GM23338 (cell line): Measurements from ENCODE around the gene FBXW10B. TPM values are rescaled to one million over a fixed set of nuclear protein-coding genes. Genes with fewer than 3 reads are reported as not detected.
A peak's percentile ranks its signal among the peaks of the same experiment; 100 is the strongest.

ENCODE experiments used
- ATAC-seq: fragments of 200-7000 bp; cut with Tn5 transposase; 3 replicates; pipeline ENCODE4 v1.9.1; 2020
- DNase-seq: peaks from one replicate; pipeline ENCODE4 v3.0.0-alpha.2; 2015; ENCODE audit warnings: low spot score
- H2AFZ ChIP-seq: fragments of 200-600 bp; sonication (generic); 2 replicates; pipeline ENCODE4 v1.8.0; 2016; ENCODE audit warnings: antibody characterized with exemption, mild to moderate bottlenecking, moderate library complexity
- H3F3A ChIP-seq: fragments of 200-600 bp; sonication (generic); replicated peaks from 2 replicates; pipeline ENCODE4 v1.8.0; 2017; ENCODE audit warnings: antibody characterized with exemption, mixed run types, low read depth
- H3K27ac ChIP-seq: fragments of 200-600 bp; sonication (generic); 2 replicates; pipeline ENCODE4 v1.6.1; 2016; ENCODE audit warnings: low read depth
- H3K27me3 ChIP-seq: fragments of 200-600 bp; sonication (generic); 2 replicates; pipeline ENCODE4 v1.8.0; 2016; ENCODE audit warnings: mild to moderate bottlenecking, mixed run types, moderate library complexity; ENCODE audit not compliant: insufficient read depth
- H3K36me3 ChIP-seq: fragments of 200-600 bp; sonication (generic); 2 replicates; pipeline ENCODE4 v1.8.0; 2016; ENCODE audit warnings: mild to moderate bottlenecking; ENCODE audit not compliant: insufficient read depth
- H3K4me1 ChIP-seq: fragments of 200-600 bp; sonication (generic); 2 replicates; pipeline ENCODE4 v1.8.0; 2016; ENCODE audit warnings: mild to moderate bottlenecking, moderate library complexity; ENCODE audit not compliant: insufficient read depth
- H3K4me2 ChIP-seq: fragments of 200-600 bp; sonication (generic); 2 replicates; pipeline ENCODE4 v1.7.1; 2017; ENCODE audit warnings: mixed run types
- H3K4me3 ChIP-seq: fragments of 200-600 bp; sonication (generic); 2 replicates; pipeline ENCODE4 v1.6.1; 2016; ENCODE audit warnings: mixed run types
- H3K79me2 ChIP-seq: fragments of 200-600 bp; sonication (generic); replicated peaks from 2 replicates; pipeline ENCODE4 v1.8.0; 2017; ENCODE audit warnings: mild to moderate bottlenecking; ENCODE audit not compliant: insufficient read depth
- H3K9me2 ChIP-seq: fragments of 200-600 bp; sonication (generic); 2 replicates; pipeline ENCODE4 v1.8.0; 2017; ENCODE audit not compliant: insufficient read depth
- H4K20me1 ChIP-seq: fragments of 200-600 bp; sonication (generic); replicated peaks from 2 replicates; pipeline ENCODE4 v1.8.0; 2017; ENCODE audit warnings: mild to moderate bottlenecking; ENCODE audit not compliant: insufficient read depth
- H3K27ac Mint-ChIP-seq: 2 replicates; pipeline ENCODE4 v1.8.0; 2020; ENCODE audit warnings: inconsistent platforms, mild to moderate bottlenecking, moderate library complexity, mixed read lengths
- H3K27me3 Mint-ChIP-seq: 3 replicates; pipeline ENCODE4 v1.8.0; 2022; ENCODE audit warnings: low read depth, mild to moderate bottlenecking, moderate library complexity, mixed read lengths, inconsistent platforms; ENCODE audit not compliant: insufficient read depth, poor library complexity
- H3K36me3 Mint-ChIP-seq: 3 replicates; pipeline ENCODE4 v1.8.0; 2021; ENCODE audit warnings: low read depth, mild to moderate bottlenecking, inconsistent platforms, moderate library complexity, mixed read lengths
- H3K4me1 Mint-ChIP-seq: 3 replicates; pipeline ENCODE4 v1.8.0; 2020; ENCODE audit warnings: mild to moderate bottlenecking, inconsistent platforms, mixed read lengths
- H3K4me3 Mint-ChIP-seq: 3 replicates; pipeline ENCODE4 v1.8.0; 2021; ENCODE audit warnings: moderate library complexity, mild to moderate bottlenecking, inconsistent platforms, mixed read lengths
- H3K9me3 Mint-ChIP-seq: 3 replicates; pipeline ENCODE4 v1.8.0; 2020; ENCODE audit warnings: moderate library complexity, mild to moderate bottlenecking, inconsistent platforms, mixed read lengths
- CREB1 ChIP-seq: fragments of 250-450 bp; sonication (Bioruptor Pico); IDR thresholded peaks from 2 replicates; pipeline ENCODE4 v1.5.0; 2020; ENCODE audit warnings: low read depth, mild to moderate bottlenecking, moderate library complexity
- CTCF ChIP-seq, 2 experiments: fragments of 200-600 bp in 1 of 2; sonication (generic) in 1 of 2; conservative IDR thresholded peaks; 2 replicates each; pipeline versions ENCODE4 v1.5.1 to v1.6.1; 2016 to 2017; ENCODE audit warnings: antibody characterized with exemption in 2 of 2, low read depth in 2 of 2, mild to moderate bottlenecking in 2 of 2, moderate library complexity in 1 of 2
- ETS1 ChIP-seq: IDR thresholded peaks from 2 replicates; pipeline ENCODE4 v1.6.1; 2016; ENCODE audit warnings: antibody characterized with exemption
- EZH2 ChIP-seq: fragments of 200-600 bp; sonication (generic); IDR thresholded peaks from one replicate; pipeline ENCODE4 v1.8.0; 2017; ENCODE audit warnings: antibody characterized with exemption, mild to moderate bottlenecking, low read depth; ENCODE audit not compliant: unreplicated experiment
- EZH2phosphoT487 ChIP-seq: fragments of 200-600 bp; sonication (generic); IDR thresholded peaks from one replicate; pipeline ENCODE4 v1.8.1; 2018; ENCODE audit warnings: antibody characterized with exemption; ENCODE audit not compliant: unreplicated experiment
- JUNB ChIP-seq: IDR thresholded peaks from one replicate; pipeline ENCODE4 v1.6.1; 2016; ENCODE audit warnings: antibody characterized with exemption; ENCODE audit not compliant: unreplicated experiment
- NANOG ChIP-seq: IDR thresholded peaks from 2 replicates; pipeline ENCODE4 v1.6.1; 2016; ENCODE audit warnings: antibody characterized with exemption, borderline replicate concordance
- POLR2AphosphoS5 ChIP-seq: IDR thresholded peaks from 2 replicates; pipeline ENCODE4 v1.6.1; 2016; ENCODE audit warnings: antibody characterized with exemption, low read depth
- REST ChIP-seq: IDR thresholded peaks from one replicate; pipeline ENCODE4 v1.6.1; 2018; ENCODE audit warnings: antibody characterized with exemption; ENCODE audit not compliant: unreplicated experiment
- STAT1 ChIP-seq: IDR thresholded peaks from one replicate; pipeline ENCODE4 v1.6.1; 2016; ENCODE audit warnings: antibody characterized with exemption; ENCODE audit not compliant: unreplicated experiment
- ZNF114 ChIP-seq: fragments of 250-450 bp; sonication (Bioruptor Pico); IDR thresholded peaks from 2 replicates; pipeline ENCODE4 v1.5.0; 2020; ENCODE audit warnings: mild to moderate bottlenecking, moderate library complexity
- ZNF331 ChIP-seq: fragments of 250-450 bp; sonication (Bioruptor Pico); IDR thresholded peaks from 2 replicates; pipeline ENCODE4 v1.5.0; 2020; ENCODE audit warnings: low read depth, mild to moderate bottlenecking, moderate library complexity
- ZNF462 ChIP-seq: fragments of 250-450 bp; sonication (Bioruptor Pico); IDR thresholded peaks from 2 replicates; pipeline ENCODE4 v1.5.0; 2020; ENCODE audit warnings: mild to moderate bottlenecking, moderate library complexity
- polyA plus RNA-seq: library from polyadenylated mRNA; unstranded; fragments of >200 nt; fragmentation: Nextera tagmentation; extraction: Ambion mirVana; gene quantifications from 2 replicates; pipeline ENCODE4 v1.2.1, GENCODE V29; 2016
- total RNA-seq: library from RNA; depleted of rRNA; stranded (reverse); fragments of >200 nt; shearing (Covaris generic); gene quantifications from 2 replicates; pipeline ENCODE4 v1.2.3, GENCODE V29; 2014

The FBXW10B gene
- total and polyA plus RNA-seq, 2 experiments from 2014 or later, result 0.31 TPM; not detected in 1

GRCh38 chr17:15660077-15660476 lies 40.6 kb upstream of the FBXW10B start:
- Mint-ChIP-seq H3K36me3 (peaks cover 22% of the 10 kb centered on the region), H3K27me3 (peaks cover 5% of the 10 kb centered on the region), H3K27ac (peak overlapping the region; percentile 49; the same call in 1 of the 2 replicates), H3K9me3 (no peaks in the 10 kb centered on the region), H3K4me3 (no peak overlapping the region), H3K4me1 (peaks cover 13% of the 10 kb centered on the region; the same call in 2 of the 3 replicates)
- Histone ChIP-seq H3K36me3 (peaks cover 4% of the 10 kb centered on the region; the same call in 1 of the 2 replicates), H3K9me2 (no peaks in the 10 kb centered on the region; the same call in 1 of the 2 replicates), H3K4me2 (no peak overlapping the region), H2AFZ (no peak overlapping the region), H3K27me3 (no peaks in the 10 kb centered on the region), H3K27ac (no peak overlapping the region), H4K20me1 (no peaks in the 10 kb centered on the region), H3K4me3 (no peak overlapping the region), H3K79me2 (no peaks in the 10 kb centered on the region), H3K4me1 (no peaks in the 10 kb centered on the region; the same call in 1 of the 2 replicates), H3F3A (no peaks in the 10 kb centered on the region)
- DNase-seq (no peak), ATAC-seq (no peak)
- TF ChIP-seq ZNF331 (CRISPR knock-in tag), result no peak
- TF ChIP-seq CREB1 (CRISPR knock-in tag), result no peak
- TF ChIP-seq ZNF462, result no peak
- no peak for TF ChIP-seq REST
- TF ChIP-seq POLR2AphosphoS5, result no peak
- no peak for TF ChIP-seq EZH2
- no peak for TF ChIP-seq STAT1
- TF ChIP-seq ZNF114 (CRISPR knock-in tag), result no peak
- TF ChIP-seq CTCF (conservative IDR thresholded peaks at IDR 0.05; ENCODE audit: low read depth in 2 of 2), result no peak
- no peak for TF ChIP-seq EZH2phosphoT487
- no peak for TF ChIP-seq ETS1
- no peak for TF ChIP-seq JUNB
- no peak for TF ChIP-seq NANOG
